Testis (tissue), 3 donors: Measurements from ENCODE around the gene MTMR3. TPM values are rescaled to one million over a fixed set of nuclear protein-coding genes. Genes with fewer than 3 reads are reported as not detected.

Experiments
- DNase-seq: peaks from one replicate; pipeline ENCODE4 v3.0.0-alpha.2; 2019
- H3K27ac ChIP-seq, 2 donors: fragments of 200-600 bp; sonication (generic); one replicate each; pipeline ENCODE4 v1.5.1; 2019
- H3K27me3 ChIP-seq: fragments of 200-600 bp; sonication (generic); one replicate; pipeline ENCODE4 v1.5.1; 2019
- H3K36me3 ChIP-seq: fragments of 200-600 bp; sonication (generic); one replicate; pipeline ENCODE4 v1.5.1; 2017; ENCODE audit warnings: low read depth; ENCODE audit errors: missing control alignments
- H3K4me1 ChIP-seq: fragments of 200-600 bp; sonication (generic); one replicate; pipeline ENCODE4 v1.5.1; 2019
- H3K4me3 ChIP-seq, 2 donors: fragments of 200-600 bp; sonication (generic); one replicate each; pipeline ENCODE4 v1.5.1; 2017 to 2019
- H3K9me3 ChIP-seq: fragments of 200-600 bp; sonication (generic); one replicate; pipeline ENCODE4 v1.5.1; 2017
- CTCF ChIP-seq, 3 experiments: fragments of 450-650 bp in 2 of 3; fragments of 200-600 bp in 1 of 3; sonication (generic) in 1 of 3; IDR thresholded peaks; one replicate each; pipeline ENCODE4 v1.5.1; 2016 to 2019; ENCODE audit warnings: antibody characterized with exemption in 3 of 3, mild to moderate bottlenecking in 2 of 3, moderate library complexity in 1 of 3
- POLR2A ChIP-seq: fragments of 450-650 bp; IDR thresholded peaks from one replicate; pipeline ENCODE4 v1.6.1; 2017; ENCODE audit warnings: antibody characterized with exemption, mild to moderate bottlenecking, moderate library complexity
- WGBS, 2 donors: methylation state at CpG; one replicate each; pipeline ENCODE4 v1.1.5; 2018; 5-methylcytosine and 5-hydroxymethylcytosine counted together
- intact Hi-C: fragments of 100-400 bp; cut with DNase I; formaldehyde crosslinking; loops from one replicate; pipeline ENCODE4 v1.15.1; 2023; ENCODE audit warnings: low total_unique reads
- polyA plus RNA-seq: library from polyadenylated mRNA; stranded (reverse); fragments of 350-450 nt; fragmentation: Illumina TruSeq; extraction: RNeasy Lipid Tissue Mini Kit (QIAGEN cat#74804); gene quantifications from one replicate; pipeline ENCODE4 v1.2.3, GENCODE V29; 2014; ENCODE audit warnings: low read depth, low replicate concordance; ENCODE audit not compliant: insufficient read depth
- total RNA-seq, 2 donors: library from RNA; depleted of rRNA; stranded (reverse); fragments of >200 nt; gene quantifications; one replicate each; pipeline ENCODE4 v1.2.3, GENCODE V29; 2016

MTMR3 gene
- total and polyA plus RNA-seq, 3 donors from 2014 or later: 75.2 to 137 (median 130) TPM

- H3K36me3 ChIP-seq: no peaks in the 10 kb centered on the region
- no peak overlapping the region for H3K4me3 ChIP-seq
- TF ChIP-seq CTCF (IDR thresholded peaks at IDR 0.05) (no peak), POLR2A (no peak)
- intact Hi-C loops: no loop called here
- no peaks in the 10 kb centered on the region for H3K27me3 ChIP-seq
- no peak for DNase-seq
- no peak overlapping the region for H3K27ac ChIP-seq
- WGBS, 2 donors: 92 to 96% methylated on average over 4 of the region's 4 CpGs
- H3K4me1 ChIP-seq: no peaks in the 10 kb centered on the region
- H3K9me3 ChIP-seq: no peaks in the 10 kb centered on the region
These were observed 43.1 kb downstream of the MTMR3 start for GRCh38 chr22:29926057-29926456.

- no peaks in the 10 kb centered on the region for H3K9me3 ChIP-seq
- H3K36me3 ChIP-seq: no peaks in the 10 kb centered on the region
- WGBS, 2 donors: 72 to 75% methylated on average over 2 of the region's 2 CpGs
- no peak for TF ChIP-seq POLR2A
- no peak for TF ChIP-seq CTCF (IDR thresholded peaks at IDR 0.05)
- H3K27ac ChIP-seq: no peak overlapping the region
- no peaks in the 10 kb centered on the region for H3K4me1 ChIP-seq
- no peak overlapping the region for H3K4me3 ChIP-seq
- H3K27me3 ChIP-seq: no peaks in the 10 kb centered on the region
- no peak for DNase-seq
- intact Hi-C loops: no loop called here
These were observed 49.2 kb downstream of the MTMR3 start for GRCh38 chr22:29932136-29932535.

- DNase-seq: no peak
- H3K4me3 ChIP-seq: no peak overlapping the region
- TF ChIP-seq POLR2A (no peak), CTCF (IDR thresholded peaks at IDR 0.05) (no peak)
- intact Hi-C loops: no loop called here
- H3K36me3 ChIP-seq: no peaks in the 10 kb centered on the region
- H3K4me1 ChIP-seq: no peaks in the 10 kb centered on the region
- WGBS, 2 donors: 87 to 93% methylated on average over 1 of the region's 1 CpG
- no peaks in the 10 kb centered on the region for H3K27me3 ChIP-seq
- no peak overlapping the region for H3K27ac ChIP-seq
- H3K9me3 ChIP-seq: no peaks in the 10 kb centered on the region
These were observed 50.6 kb downstream of the MTMR3 start for GRCh38 chr22:29933619-29934018.

- Histone ChIP-seq H3K27ac (no peak overlapping the region), H3K4me3 (no peak overlapping the region), H3K9me3 (no peaks in the 10 kb centered on the region), H3K4me1 (no peaks in the 10 kb centered on the region), H3K36me3 (no peaks in the 10 kb centered on the region), H3K27me3 (no peaks in the 10 kb centered on the region)
- intact Hi-C loops: no loop called here
- 82 to 89% methylated on average over 2 of the region's 2 CpGs for WGBS, 2 donors
- TF ChIP-seq POLR2A (no peak), CTCF (IDR thresholded peaks at IDR 0.05) (no peak)
- no peak for DNase-seq
These were observed 51.6 kb downstream of the MTMR3 start for GRCh38 chr22:29934596-29934995.

GRCh38 chr22:29936186-29936585 is 53.2 kb downstream of the MTMR3 start:
- WGBS, 2 donors: 58 to 66% methylated on average over 1 of the region's 1 CpG
- H3K27me3 ChIP-seq: no peaks in the 10 kb centered on the region
- H3K9me3 ChIP-seq: no peaks in the 10 kb centered on the region
- TF ChIP-seq POLR2A (no peak), CTCF (IDR thresholded peaks at IDR 0.05) (no peak)
- no peak for DNase-seq
- H3K27ac ChIP-seq: no peak overlapping the region
- no peak overlapping the region for H3K4me3 ChIP-seq
- no peaks in the 10 kb centered on the region for H3K36me3 ChIP-seq
- no peaks in the 10 kb centered on the region for H3K4me1 ChIP-seq
- intact Hi-C loops: no loop called here
